ENCODE results near the gene RXFP2.

DNA sequence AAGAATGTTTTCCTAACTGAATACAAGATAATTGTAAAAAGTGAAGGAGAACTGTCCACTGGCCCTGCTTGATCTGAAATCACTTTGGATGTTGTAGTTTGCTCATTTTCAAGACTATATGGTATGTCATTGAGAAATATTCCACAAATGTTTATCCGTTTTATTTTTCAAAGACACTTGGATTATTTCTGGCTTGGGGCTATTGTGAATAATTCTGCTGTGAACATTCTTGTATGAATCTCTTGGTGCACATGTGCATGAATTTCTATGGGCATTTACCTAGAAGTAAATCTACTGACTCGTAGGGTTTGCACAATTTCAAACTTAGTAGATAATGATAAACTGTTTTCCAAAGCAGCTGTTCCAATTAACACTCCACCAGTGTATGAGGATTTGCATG lies 8.6 kb downstream of the RXFP2 start:
- TF ChIP-seq ARNT (IDR thresholded peaks at IDR 0.05): no peak
- TF ChIP-seq, protein P1, sequence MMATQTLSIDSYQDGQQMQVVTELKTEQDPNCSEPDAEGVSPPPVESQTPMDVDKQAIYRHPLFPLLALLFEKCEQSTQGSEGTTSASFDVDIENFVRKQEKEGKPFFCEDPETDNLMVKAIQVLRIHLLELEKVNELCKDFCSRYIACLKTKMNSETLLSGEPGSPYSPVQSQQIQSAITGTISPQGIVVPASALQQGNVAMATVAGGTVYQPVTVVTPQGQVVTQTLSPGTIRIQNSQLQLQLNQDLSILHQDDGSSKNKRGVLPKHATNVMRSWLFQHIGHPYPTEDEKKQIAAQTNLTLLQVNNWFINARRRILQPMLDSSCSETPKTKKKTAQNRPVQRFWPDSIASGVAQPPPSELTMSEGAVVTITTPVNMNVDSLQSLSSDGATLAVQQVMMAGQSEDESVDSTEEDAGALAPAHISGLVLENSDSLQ (IDR thresholded peaks at IDR 0.05): no peak
- no peak for TF ChIP-seq TARDBP (IDR thresholded peaks at IDR 0.05)
- TF ChIP-seq SP1 (IDR thresholded peaks at IDR 0.05): no peak
- TF ChIP-seq FOXK2 (IDR thresholded peaks at IDR 0.05): no peak
- no peak for TF ChIP-seq ELF4 (IDR thresholded peaks at IDR 0.05)
- no peak for TF ChIP-seq BHLHE40 (IDR thresholded peaks at IDR 0.05; ENCODE audit: borderline replicate concordance)
- no peak for TF ChIP-seq SUZ12 (IDR thresholded peaks at IDR 0.05)
- no peak for TF ChIP-seq FOXM1 (IDR thresholded peaks at IDR 0.05; ENCODE audit: borderline replicate concordance)

Data from HEK293T (cell line).